HL-60/S4 treated with phorbol 12-myristate 13-acetate at 8.2 ng/mL for 4 days and 3 days (cell line): ENCODE results near the gene IFT88.

Experiments
- in situ Hi-C: fragments of 300-500 bp; cut with MboI; formaldehyde crosslinking; loops from 2 replicates; pipeline ENCODE4 v1.15.0; 2022; ENCODE audit warnings: low sequenced_read_pairs

The IFT88 gene

GRCh38 chr13:20711301-20712044, 144.5 kb downstream of the IFT88 start:
- in situ Hi-C loops: loop anchor here (25.0 kb wide), 1 partner anchor 199 kb away; no protein-coding TSS in a partner anchor

- in situ Hi-C loops: loop anchor here (25.0 kb wide), 1 partner anchor 201 kb away; no protein-coding TSS in a partner anchor
Measured at GRCh38 chr13:20713014-20713376, 146.0 kb downstream of the IFT88 start.

- in situ Hi-C loops: loop anchor here (25.0 kb wide), 1 partner anchor 201 kb away; no protein-coding TSS in a partner anchor
Measured at GRCh38 chr13:20713751-20714150, 146.8 kb downstream of the IFT88 start.

GRCh38 chr13:20714161-20714560, 147.2 kb downstream of the IFT88 start:
- in situ Hi-C loops: loop anchor here (25.0 kb wide), 1 partner anchor 202 kb away; no protein-coding TSS in a partner anchor

DNA sequence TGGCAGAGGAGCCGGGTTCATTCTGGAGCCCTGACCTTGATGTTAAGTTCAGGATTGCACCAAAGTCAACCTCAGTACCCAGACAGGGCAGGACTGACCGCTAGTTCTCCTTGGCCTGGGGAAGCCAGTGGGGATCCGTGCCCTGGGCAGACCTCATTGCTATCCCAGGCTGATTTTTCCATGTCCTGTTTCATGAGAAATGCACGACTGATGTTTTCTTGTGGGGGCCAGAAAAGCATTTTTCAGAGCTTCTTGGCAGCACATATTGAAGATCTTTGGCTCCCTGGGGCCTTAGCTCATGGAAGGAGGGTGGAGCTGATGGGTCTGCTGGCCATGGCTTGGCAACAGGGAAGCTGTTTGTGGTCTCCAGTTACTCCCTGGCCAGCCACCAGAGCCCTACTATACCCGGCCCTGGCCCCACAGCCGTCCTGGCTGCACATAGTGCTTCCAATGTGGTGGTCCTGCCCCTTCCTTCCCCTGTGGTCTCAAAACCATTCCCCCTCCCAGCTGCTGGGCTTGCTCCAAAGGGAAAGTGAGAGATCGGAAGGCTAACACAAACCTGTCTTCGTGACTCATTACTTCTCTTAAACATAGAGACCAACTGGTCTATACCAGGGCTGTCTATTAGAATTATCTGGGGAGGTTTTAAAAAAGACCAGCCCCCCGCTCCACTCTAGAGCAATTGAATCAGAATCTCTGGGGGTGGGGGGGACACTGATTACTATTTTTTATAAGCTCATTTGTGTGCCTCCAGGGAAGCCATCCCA, 147.8 kb downstream of the IFT88 start:
- in situ Hi-C loops: loop anchor here (25.0 kb wide), 1 partner anchor 202 kb away; no protein-coding TSS in a partner anchor

DNA sequence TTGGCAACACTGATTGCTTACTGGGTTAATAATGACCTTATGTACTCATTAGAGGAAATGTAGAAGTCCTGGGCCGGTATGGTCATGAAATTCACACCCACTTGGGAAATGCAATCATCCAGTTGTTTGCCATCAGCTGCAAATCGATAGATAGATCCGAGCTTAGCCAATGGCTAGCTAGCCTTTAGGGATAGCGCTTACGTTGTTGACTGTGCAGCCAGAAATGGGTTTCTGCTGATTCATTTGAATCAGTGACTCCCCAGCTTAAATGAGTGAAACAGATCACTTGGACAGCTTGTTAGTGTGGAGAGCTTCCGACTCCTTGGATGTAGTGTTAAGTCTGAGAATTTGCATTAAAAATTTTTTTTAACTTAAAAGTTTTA, 148.4 kb downstream of the IFT88 start:
- in situ Hi-C loops: loop anchor here (25.0 kb wide), 1 partner anchor 203 kb away; no protein-coding TSS in a partner anchor

DNA sequence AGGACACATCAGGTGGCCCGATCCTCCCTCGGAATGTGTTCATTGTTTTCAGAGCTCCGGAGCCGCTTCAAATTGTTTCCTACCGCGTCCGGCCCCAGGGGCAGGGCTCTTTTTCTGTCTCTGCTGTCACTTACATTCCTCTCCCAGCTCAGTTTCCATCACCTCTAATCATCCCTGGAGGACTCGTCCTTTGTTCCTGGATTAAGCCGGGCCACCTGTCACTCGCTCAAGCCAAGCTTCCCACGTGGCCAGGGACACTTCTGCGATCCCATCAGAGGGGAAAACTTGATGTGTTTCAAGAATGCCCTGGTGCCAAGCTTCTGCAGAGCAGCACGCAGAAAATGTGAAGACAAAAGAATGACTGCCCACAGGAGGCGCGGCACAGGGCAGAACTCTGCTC, 150.0 kb downstream of the IFT88 start:
- in situ Hi-C loops: loop anchor here (25.0 kb wide), 1 partner anchor 205 kb away; no protein-coding TSS in a partner anchor

DNA sequence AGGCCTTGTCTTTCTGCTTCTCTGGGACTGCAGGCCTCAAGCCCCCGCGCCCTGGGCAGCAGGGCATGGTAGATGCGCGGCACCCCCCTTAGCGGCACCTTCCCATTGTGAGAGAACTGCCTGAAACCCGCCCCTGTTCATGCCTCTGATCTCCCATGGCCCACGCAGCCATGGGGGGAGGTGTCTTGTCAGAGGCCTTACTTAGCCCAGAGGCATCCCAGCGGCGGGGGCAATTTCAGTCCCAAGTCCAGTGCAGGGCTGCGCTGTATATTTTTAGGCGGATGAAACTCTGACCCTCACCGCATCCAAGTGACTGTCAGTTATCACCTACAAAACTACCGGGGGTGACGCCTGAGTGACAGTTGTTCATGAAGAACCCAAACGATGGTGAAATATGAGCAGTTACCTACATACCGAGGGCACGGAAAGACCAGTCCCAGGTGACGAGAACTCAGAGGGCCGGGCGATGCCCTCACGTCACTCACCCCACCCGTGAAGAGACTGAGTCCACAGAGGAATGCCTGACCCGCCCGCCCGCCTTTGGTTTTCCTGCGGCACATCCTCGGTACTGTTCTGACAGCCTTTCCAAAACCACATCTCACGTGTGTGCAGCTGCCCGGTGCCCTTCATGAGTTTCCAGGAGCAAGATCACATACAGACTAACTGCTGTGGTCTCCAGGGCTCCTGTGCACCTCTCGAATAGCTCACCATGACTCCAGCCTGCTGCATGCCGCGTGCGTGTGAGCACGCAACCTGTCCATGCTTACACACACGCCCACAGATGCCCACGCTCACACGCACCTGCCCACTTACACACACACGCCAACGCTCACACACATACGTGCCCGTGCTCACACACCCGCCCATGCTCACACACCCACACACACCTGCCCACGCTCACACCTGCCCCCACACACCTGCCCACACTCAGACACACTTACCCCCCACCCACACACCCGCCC, 150.9 kb downstream of the IFT88 start:
- in situ Hi-C loops: loop anchor here (25.0 kb wide), 1 partner anchor 206 kb away; no protein-coding TSS in a partner anchor

DNA sequence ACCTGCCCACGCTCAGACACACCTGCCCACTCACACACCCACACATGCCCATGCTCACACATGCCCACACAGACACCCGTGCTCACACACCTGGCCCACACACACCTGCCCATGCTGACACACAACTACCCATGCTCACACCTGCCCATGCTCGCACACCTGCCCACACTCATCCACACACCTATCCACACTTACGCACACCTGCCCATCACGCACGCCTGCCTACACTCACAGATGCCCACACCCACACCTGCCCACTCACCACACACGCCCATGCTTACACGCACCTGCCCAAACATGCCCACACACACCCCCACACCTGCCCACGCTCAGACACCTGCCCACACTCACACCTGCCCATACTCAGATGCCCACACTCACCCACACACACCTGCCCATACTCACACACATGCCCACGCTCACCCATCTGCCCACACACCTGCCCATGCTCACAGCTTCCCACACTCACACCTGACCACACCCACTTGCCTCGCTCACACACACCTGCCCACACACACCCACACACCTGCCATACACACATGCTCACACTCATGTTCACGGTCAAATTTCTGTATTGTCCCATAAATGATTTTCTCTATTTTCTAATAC, 152.1 kb downstream of the IFT88 start:
- in situ Hi-C loops: loop anchor here (25.0 kb wide), 1 partner anchor 207 kb away; no protein-coding TSS in a partner anchor

GRCh38 chr13:20719783-20720182, 152.8 kb downstream of the IFT88 start:
- in situ Hi-C loops: loop anchor here (25.0 kb wide), 1 partner anchor 207 kb away; no protein-coding TSS in a partner anchor

DNA sequence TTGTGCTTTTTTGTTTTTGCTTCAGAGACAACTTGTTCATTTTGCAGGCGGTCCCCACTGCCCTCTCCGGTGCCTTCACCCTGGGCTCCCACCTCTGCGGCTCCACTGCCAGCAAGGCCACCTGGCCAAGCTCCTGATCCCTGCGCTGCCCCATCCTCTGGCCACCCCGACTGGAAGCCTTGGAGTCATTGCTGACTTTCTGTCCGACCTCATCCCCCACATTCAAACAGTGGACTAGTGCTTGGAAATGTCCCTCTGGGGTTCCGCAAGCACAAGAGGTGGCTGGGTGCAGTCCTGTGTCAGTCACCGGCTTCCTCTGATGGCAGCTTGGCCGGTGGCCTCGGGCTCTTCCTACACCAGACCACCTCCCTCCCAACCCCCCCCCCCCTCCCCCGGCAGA, 153.5 kb downstream of the IFT88 start:
- in situ Hi-C loops: loop anchor here (25.0 kb wide), 1 partner anchor 208 kb away; no protein-coding TSS in a partner anchor

- in situ Hi-C loops: loop anchor here (25.0 kb wide), 1 partner anchor 209 kb away; no protein-coding TSS in a partner anchor
Measured at GRCh38 chr13:20721058-20721453, 154.1 kb downstream of the IFT88 start.

GRCh38 chr13:20721454-20722357, 154.7 kb downstream of the IFT88 start:
- in situ Hi-C loops: loop anchor here (25.0 kb wide), 1 partner anchor 209 kb away; no protein-coding TSS in a partner anchor

GRCh38 chr13:20727856-20728255, 160.9 kb downstream of the IFT88 start:
- in situ Hi-C loops: no loop called here

DNA sequence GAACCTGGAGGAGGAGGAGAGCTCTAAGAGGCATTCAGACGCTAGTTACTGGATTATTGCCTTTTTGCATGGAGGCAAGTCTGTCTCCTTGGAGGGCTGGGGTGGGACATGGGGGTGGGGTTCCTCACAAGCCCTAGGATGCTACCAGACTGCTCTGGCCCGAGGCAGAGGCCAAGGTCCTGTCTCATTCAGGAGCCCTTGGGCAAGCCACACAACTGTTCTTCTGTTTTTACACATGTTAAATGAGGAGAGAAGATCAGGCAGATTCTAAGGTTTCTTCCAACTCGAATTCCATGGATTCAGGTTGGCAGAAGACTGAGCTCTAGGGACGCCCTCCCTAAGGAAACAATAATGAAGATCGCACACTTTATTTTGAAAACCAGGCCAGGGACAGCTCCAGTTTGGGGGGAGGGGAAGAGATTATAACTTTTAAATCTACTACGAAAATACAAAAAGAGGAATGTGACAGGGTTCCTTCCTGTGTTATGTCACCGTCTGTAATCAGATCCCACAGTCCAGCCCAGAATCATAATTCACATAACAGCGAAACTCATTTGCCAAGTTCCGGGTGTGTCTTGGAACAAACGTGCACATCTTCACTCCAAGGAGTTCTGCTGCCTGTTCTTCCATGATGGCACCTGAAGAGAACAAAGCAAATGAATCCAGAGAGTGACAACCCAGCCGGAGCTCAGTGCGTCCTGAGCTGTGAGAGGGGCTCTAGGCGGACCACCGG, 161.8 kb downstream of the IFT88 start:
- in situ Hi-C loops: no loop called here

GRCh38 chr13:20729633-20730585, 163.0 kb downstream of the IFT88 start:
- in situ Hi-C loops: no loop called here

DNA sequence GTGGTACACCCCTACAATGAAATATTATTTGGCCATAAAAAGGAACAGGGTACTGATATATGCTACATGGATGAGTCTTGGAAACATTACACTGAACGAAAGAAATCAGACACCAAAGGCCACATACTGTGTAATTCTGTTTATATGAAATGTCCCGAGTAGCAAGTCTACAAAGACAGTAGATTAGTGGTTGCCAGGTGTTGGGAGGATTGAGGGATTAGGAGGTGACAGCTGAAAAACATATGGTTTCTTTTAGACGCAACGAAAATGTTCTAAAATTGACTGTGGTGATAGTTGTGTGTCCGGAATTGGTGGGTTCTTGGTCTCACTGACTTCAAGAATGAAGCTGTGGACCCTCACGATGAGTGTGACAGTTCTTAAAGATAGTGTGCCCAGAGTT, 171.7 kb downstream of the IFT88 start:
- in situ Hi-C loops: no loop called here
